ENCODE measurements around the gene EMX1. TPM values are rescaled to one million over a fixed set of nuclear protein-coding genes. Genes with fewer than 3 reads are reported as not detected.
A peak's percentile ranks its signal among the peaks of the same experiment; 100 is the strongest.

EMX1 gene
- total RNA-seq, 4 donors from 2014 or later = 1.1 to 10.0 (median 3.4) TPM; not detected in 1

GRCh38 chr2:72927619-72928550 is 10.6 kb downstream of the EMX1 start:
- H3K9me3 ChIP-seq = no peaks in the 10 kb centered on the region
- DNase-seq = peak in 2 of 3 donors; percentile 47 to 49
- no peak for TF ChIP-seq POLR2A (IDR thresholded peaks at IDR 0.05)
- TF ChIP-seq CTCF (IDR thresholded peaks at IDR 0.05) = no peak
- H3K4me1 ChIP-seq = peaks cover 0 to 13% (median 3%) of the 10 kb centered on the region in 4 donors
- H3K36me3 ChIP-seq = no peaks in the 10 kb centered on the region
- no peak overlapping the region for H3K4me3 ChIP-seq
- peaks cover 0 to 31% of the 10 kb centered on the region in 2 donors for H3K27me3 ChIP-seq
- H3K27ac ChIP-seq = no peak overlapping the region

- Histone ChIP-seq H3K4me3 (no peak overlapping the region), H3K4me1 (peaks cover 0 to 17% (median 5%) of the 10 kb centered on the region in 4 donors), H3K27me3 (peaks cover 0 to 24% of the 10 kb centered on the region in 2 donors), H3K27ac (no peak overlapping the region), H3K36me3 (no peaks in the 10 kb centered on the region), H3K9me3 (no peaks in the 10 kb centered on the region)
- TF ChIP-seq POLR2A (IDR thresholded peaks at IDR 0.05) = no peak
- TF ChIP-seq CTCF (IDR thresholded peaks at IDR 0.05) = no peak
- no peak for DNase-seq
Measured at GRCh38 chr2:72929010-72929409, 11.7 kb downstream of the EMX1 start.

GRCh38 chr2:72931280-72931910 is 14.1 kb downstream of the EMX1 start:
- TF ChIP-seq POLR2A (IDR thresholded peaks at IDR 0.05) = no peak
- Histone ChIP-seq H3K4me3 (no peak overlapping the region), H3K36me3 (no peaks in the 10 kb centered on the region), H3K27me3 (peaks cover 0 to 5% of the 10 kb centered on the region in 2 donors), H3K27ac (no peak overlapping the region), H3K4me1 (peaks cover 0 to 8% (median 2%) of the 10 kb centered on the region in 4 donors), H3K9me3 (no peaks in the 10 kb centered on the region)
- DNase-seq = no peak

GRCh38 chr2:72932045-72932740 is 14.9 kb downstream of the EMX1 start:
- TF ChIP-seq CTCF (IDR thresholded peaks at IDR 0.05) = no peak
- no peak for TF ChIP-seq POLR2A (IDR thresholded peaks at IDR 0.05)
- Histone ChIP-seq H3K9me3 (no peaks in the 10 kb centered on the region), H3K27ac (no peak overlapping the region), H3K36me3 (no peaks in the 10 kb centered on the region), H3K4me1 (peaks cover 0 to 8% (median 2%) of the 10 kb centered on the region in 4 donors), H3K4me3 (no peak overlapping the region), H3K27me3 (no peaks in the 10 kb centered on the region)
- peak in 1 of 3 donors; percentile 41 for DNase-seq

- no peak overlapping the region for H3K4me3 ChIP-seq
- H3K27ac ChIP-seq = no peak overlapping the region
- TF ChIP-seq CTCF (IDR thresholded peaks at IDR 0.05) = no peak
Measured at GRCh38 chr2:72932805-72933204, 15.5 kb downstream of the EMX1 start.

More at GRCh38 chr2:72932805-72933204, 15.5 kb downstream of the EMX1 start:
- peaks cover 0 to 8% (median 2%) of the 10 kb centered on the region in 4 donors for H3K4me1 ChIP-seq
- no peaks in the 10 kb centered on the region for H3K36me3 ChIP-seq
- H3K27me3 ChIP-seq = no peaks in the 10 kb centered on the region
- DNase-seq = no peak
- no peaks in the 10 kb centered on the region for H3K9me3 ChIP-seq

Measured in Peyer's patch (tissue), 4 donors.